SK-N-SH (cell line): ENCODE data around the gene TNFRSF21.

ENCODE experiments used
- CTCF ChIP-seq: fragments of 200-600 bp; sonication (generic); IDR thresholded peaks from 2 replicates; pipeline ENCODE4 v1.6.1; 2017; ENCODE audit warnings: antibody characterized with exemption, mild to moderate bottlenecking, moderate library complexity
- EZH2phosphoT487 ChIP-seq: fragments of 200-600 bp; sonication (generic); IDR thresholded peaks from 2 replicates; pipeline ENCODE4 v1.6.1; 2017; ENCODE audit warnings: low read depth, mixed run types, mild to moderate bottlenecking, antibody characterized with exemption, moderate library complexity, borderline replicate concordance
- GABPA ChIP-seq: IDR thresholded peaks from 2 replicates; pipeline ENCODE4 v1.4.0; 2012; ENCODE audit warnings: low read depth, mild to moderate bottlenecking
- MXI1 ChIP-seq: IDR thresholded peaks from 2 replicates; pipeline ENCODE4 v1.6.1; 2012; ENCODE audit warnings: mild to moderate bottlenecking, low read depth, low read length, improper control_type of control experiment
- NFIC ChIP-seq: IDR thresholded peaks from 2 replicates; pipeline ENCODE4 v1.4.0; 2012; ENCODE audit warnings: borderline replicate concordance
- POLR2AphosphoS5 ChIP-seq: IDR thresholded peaks from 2 replicates; pipeline ENCODE4 v1.6.1; 2012; ENCODE audit warnings: low read depth, low read length
- RAD21 ChIP-seq: IDR thresholded peaks from 2 replicates; pipeline ENCODE4 v1.6.1; 2012; ENCODE audit warnings: mild to moderate bottlenecking, low read length
- USF1 ChIP-seq: IDR thresholded peaks from 2 replicates; pipeline ENCODE4 v1.4.0; 2012; ENCODE audit warnings: low read depth, borderline replicate concordance
- YY1 ChIP-seq: IDR thresholded peaks from 2 replicates; pipeline ENCODE4 v1.4.0; 2012; ENCODE audit warnings: low read depth, mild to moderate bottlenecking
- ZBTB33 ChIP-seq: IDR thresholded peaks from 2 replicates; pipeline ENCODE4 v1.4.0; 2012; ENCODE audit warnings: low read depth, borderline replicate concordance

GRCh38 chr6:47310131-47310480, 401 bp upstream of the TNFRSF21 start:
- no peak for TF ChIP-seq CTCF
- TF ChIP-seq POLR2AphosphoS5 = no peak
- no peak for TF ChIP-seq ZBTB33
- TF ChIP-seq YY1 = no peak
- no peak for TF ChIP-seq EZH2phosphoT487
- no peak for TF ChIP-seq GABPA
- no peak for TF ChIP-seq MXI1
- no peak for TF ChIP-seq NFIC
- TF ChIP-seq USF1 = no peak
- no peak for TF ChIP-seq RAD21
